GOT3 (cell line): ENCODE results near the gene ZNF451.

ENCODE experiments used
- DNase-seq: peaks from one replicate; lab custom pipeline; 2025; ENCODE audit warnings: mixed read lengths; lab: John Stamatoyannopoulos, UW

Gene ZNF451

DNA sequence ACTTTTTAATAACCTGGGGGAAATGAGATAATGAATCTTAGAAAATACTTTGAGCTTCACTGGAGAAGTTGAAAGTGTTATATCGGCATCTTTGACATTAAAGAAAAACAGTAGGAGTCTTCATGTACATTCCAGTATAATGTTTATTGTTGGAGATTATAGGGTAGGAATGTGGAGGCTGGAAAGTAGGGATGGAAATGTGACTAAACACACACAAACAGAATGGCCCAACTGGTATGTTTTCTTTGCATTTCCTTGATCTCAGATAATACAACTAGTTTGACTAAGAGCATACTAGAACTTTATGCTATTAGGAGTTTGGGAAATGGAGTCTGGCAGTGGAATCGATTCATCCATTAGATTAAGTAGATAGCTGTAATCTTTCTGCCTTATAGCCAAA, 72.0 kb downstream of the ZNF451 start:
- DNase-seq, result no peak

DNA sequence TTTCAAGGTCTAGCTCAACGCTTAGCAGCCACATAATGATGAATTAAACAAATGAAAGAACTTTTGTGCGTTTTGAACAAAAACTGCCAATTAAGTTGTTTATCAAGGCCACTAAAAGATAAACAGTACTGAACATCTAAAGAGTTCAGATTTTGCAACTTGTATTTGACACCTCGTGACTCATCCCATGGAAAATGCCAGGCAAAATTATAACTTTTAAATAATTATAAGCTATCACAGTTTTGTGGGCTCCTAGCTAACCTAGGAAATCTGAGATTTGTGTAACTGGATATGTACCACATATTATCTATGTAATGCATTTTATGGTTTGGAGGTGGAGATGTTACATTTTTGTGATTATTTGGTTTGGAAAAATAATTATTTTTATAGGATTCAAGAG, 72.5 kb downstream of the ZNF451 start:
- no peak for DNase-seq

DNA sequence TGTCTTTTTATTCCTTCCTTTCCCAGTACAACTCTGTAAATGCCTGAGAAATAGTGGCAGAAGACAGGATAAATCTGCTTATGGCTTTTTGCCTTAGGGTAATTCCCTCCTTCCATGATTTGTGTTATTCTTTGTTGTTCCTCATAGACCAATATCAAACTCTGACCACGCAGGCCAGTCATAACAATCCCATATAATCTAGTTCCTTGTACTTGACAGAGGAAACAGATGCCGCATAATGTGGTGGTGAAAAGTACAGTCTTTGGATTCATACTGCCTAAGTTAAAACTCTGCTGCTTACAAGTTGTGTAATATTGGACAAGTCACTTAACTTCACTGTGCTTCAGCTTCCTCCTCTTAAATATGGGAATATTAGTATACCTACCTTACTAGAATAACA, 74.0 kb downstream of the ZNF451 start:
- DNase-seq, result no peak

DNA sequence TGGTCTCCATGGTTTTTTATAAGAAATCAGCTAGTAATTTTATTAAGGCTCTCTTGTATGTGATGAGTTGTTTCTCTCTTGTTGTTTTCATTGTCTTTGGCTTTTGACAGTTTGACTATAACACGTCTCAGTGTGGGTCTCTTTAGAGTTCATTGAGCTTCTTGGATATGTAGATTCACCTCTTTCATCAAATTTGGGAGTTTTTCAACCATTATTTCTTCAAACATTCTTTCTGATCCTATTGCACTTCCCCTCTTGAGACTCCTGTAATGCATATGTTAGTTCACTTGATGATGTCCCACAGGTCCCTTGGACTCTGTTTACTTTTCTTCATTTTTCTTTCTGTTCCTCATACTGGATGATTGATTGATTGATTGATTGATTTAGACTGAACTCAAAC, 75.1 kb downstream of the ZNF451 start:
- DNase-seq, result no peak

DNA sequence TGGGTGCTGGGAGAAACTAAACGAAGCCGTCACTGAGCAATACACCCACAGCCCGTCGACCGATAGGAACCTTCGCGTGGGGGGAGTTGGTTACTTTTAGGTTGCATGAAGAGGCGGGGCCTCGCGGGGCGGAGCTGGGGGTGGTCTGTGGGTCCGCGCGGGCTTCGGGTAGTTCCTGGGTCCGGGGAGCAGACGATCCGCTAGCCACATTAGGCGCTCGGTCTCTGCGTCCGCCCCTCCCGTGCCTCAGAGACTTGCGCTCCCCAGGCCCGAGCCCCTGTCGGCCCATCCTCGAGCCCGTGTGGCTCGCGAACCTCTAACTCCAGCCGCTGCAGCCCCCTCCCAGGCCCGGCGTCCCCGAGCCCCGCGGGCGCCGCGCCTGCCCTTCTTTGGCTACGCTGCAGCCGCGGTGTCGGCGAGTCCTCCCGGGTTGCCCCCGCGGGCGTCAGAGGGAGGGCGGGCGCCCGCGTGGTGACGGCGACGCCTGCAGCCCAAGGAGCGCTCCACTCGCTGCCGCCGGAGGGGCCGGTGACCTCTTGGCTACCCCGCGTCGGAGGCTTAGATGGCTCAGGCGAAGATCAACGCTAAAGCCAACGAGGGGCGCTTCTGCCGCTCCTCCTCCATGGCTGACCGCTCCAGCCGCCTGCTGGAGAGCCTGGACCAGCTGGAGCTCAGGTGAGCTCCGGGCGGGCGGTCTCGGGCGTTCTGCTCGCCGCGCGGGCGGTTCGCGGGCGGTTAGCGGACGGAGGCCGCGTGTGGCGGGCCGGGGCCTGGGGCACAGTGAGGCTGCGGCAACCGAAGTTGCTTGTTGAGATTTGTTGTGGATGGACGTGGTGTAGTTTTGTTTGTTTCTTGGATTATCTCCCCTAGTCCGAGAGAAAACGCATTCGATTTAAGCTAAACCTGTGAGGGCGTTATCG, 82.4 kb downstream of the ZNF451 start, which contains the start of gene BAG2:
Gene BAG2, plus strand, starts transcription at position 191 of the 920 bp plus-strand sequence. Its CDS starts 372 bp downstream, at position 563.
- peak; percentile 71 for DNase-seq

DNA sequence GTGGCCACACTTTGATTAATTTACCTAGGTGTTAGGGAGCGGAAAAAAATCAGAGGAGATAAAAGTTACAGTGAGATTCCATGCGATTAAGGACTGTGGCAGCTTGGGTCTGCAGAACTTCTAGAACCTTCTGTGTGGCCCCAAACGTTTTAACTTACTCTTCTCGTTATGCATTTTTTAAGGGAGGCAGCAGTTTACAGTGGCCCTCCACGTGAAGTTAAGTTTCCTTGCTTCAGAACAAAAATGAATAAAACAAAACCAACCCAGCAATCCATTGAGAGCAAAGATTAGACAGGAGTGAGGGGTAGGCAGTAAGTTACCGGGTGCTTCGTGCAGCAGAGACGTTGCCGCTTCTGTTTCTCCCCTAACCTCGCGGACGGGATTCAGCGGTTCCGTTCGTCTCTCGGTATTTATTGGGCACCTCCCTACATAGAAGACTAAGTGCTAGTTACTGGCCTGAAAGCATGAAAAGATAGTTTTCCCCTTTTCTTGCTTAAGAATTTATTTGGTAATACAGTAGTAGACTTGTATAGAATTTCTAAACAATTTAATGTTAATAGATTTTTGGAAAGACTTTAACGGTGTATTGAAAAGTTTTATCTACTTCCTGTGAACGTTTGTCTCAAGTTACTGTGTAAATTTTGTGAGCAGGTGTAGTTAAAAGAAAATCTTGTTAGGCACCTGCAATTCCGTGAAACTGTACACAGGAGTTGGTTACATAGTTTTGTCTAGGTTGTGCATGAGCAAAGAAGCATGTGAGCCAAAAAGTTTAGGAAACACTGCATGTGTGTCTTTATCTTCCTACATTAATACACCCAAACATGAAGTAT, 83.3 kb downstream of the ZNF451 start:
- DNase-seq, result no peak

DNA sequence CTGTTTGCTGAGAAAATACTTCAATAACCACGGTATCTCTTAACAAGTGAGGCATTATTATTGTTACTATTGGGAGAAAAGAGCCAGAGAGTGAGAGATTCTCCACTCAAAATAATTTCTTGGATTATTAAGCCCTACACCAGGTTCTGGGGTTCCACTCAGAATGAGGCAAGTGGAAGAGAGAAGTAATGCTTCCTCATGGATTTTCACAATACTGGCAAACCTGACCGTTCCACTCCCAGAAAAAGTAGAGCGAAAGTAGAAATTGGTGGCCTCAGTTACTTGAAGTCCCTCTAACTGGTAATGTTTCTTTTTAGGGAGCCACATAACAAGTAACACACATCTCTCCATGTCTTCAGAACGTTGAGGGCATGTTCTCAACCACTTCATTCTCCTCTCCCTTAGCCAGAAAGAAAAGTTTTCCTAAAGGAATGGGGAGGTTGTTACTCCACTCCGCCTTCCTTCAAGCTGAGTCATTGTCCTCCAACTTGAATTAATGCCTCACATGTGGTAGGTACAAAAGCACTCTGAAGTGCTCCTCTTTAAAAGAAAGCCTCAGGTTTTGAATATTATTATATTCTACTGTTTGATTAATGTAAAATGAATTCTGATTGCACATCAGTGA, 84.0 kb downstream of the ZNF451 start:
- DNase-seq, result no peak

DNA sequence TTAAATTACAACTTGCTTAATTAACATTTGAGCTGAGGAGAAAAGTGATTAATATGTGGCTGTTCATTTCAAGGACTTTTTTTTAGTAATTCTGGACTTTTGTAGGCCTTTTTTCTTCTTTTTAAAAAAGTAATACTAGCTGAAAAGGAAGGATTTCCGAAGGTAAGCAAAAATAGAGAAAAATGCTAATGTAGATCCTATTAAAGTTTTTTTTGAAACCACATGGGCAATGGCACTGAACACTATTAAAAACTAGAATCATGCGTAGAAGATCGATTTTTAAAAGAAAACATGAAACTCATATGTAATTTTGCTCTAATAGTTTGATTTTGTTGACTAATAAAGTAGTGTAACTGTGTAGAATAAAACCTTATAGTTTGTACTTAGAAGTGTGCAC, 84.5 kb downstream of the ZNF451 start:
- no peak for DNase-seq

DNA sequence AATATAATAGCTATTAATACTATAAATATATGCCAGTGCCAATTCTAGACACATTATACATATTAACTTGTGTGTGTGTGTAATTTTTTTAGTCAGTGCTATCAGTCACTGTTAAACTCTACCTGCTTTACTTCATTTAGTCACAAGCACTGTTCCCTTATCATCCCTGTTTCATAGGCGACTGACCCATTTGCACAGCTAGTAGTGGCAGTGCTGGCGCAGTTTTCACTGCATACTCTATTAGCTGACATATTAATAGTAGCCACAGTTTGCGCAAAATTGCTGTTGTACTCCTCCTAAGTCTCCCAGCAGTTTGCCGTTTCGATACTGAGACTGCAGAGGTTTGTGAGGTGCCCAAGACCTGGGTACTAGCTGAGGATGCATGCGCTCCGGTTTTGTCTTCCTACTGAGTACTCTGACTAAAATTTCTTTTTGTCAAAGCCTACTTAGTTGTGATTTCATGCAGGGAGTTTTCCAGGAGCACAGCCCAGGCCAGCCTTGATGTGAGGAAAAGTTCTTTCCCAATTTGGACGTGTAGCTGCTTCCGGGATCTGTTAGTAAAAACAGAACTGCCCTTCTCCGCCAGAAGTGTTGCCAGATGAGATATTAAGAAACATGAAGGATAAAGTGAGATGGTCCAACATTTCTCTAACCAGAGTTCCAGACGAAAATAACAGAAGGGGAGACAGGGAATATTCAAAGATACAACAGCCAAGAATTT, 87.7 kb downstream of the ZNF451 start:
- DNase-seq, result no peak

DNA sequence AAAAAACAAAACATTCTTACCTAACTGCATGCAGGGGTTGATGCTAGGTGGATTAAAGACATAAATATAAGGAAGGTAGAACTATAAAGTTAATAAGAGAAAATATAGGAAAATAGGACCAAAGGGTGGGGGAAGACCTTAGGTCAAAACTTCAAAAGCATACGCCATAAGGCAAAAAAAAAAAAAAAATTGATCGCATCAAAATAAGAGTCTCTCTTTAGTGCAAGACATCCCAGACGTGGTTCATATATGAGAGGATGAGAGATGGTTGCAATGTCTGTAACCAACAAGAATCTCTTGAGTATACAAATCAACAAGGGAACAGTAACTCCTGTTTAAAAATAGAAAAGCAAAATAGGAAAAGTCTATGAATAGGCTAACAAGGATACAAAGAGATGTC, 90.6 kb downstream of the ZNF451 start:
- no peak for DNase-seq

DNA sequence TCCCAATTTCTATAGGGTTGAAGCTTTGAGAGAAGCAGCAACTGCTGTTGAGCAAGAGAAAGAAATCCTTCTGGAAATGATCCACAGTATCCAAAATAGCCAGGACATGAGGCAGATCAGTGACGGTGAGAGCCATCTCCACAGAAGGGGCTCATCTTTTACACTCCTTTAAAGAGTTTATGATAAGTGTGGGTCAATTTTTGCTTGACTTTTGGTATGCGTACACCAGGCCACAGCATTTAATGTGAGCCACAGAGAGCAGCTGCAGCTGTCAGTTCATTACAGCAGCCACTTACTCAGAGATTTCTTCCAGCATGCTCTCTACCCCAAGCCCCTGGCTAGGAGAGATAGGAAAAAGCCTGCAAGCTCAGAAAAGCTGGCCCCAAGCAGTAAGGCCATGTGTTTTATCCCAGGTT, 92.0 kb downstream of the ZNF451 start:
- no peak for DNase-seq

DNA sequence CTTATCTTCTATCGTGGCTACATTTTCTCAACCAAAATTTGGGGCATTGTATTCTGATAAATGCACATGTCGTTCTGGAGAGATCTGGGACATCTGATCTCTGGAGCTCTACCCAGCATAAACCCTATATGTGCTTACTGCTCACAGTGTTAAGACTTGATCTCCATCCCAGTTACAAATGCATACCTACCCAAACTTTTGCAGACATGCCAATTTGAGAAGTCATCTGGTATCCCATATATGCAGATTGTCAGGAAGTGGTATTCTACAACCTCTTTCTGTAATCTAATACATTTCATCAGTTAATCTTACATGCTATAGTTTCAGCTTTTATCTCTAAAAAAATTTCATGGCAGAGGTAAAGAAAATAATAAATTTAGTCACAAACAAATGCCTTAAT, 93.3 kb downstream of the ZNF451 start:
- no peak for DNase-seq

DNA sequence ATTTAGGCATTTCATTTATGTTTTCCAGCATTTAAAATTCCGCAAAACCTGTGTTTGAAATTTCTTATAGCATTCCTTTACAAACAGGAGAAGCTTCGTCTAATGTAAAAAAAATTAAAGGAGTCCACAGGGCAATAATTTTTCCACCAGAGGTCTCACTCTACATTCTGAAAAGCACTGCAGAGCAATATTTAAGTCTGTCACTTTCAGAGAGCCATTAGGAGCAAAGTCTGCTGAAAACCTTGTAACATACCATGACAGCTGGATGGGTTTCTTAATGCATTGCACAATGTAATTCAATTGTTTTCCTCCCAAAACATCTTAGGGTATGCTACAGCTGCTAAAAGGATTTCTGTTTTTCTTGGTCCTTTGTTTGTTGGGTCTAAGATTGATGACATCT, 100.2 kb downstream of the ZNF451 start:
- no peak for DNase-seq

DNA sequence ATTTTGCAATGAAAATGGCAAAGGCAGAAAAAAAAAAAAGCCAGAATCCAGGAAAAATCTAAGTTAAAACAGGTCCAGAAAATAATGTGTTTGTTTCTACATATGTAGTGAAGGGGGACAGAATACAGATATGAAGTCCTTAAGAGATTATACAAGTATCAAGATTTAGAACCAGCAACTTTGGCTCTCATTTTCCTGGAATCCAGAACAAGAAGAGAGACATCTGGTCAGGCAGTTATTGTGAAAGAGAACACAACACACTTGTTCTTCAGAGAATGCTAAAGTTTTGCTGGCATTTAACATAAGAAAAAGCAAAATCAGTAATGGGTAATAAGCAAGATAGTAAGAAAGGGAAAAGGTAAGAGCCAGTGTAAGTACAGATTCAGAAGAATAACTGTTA, 103.2 kb downstream of the ZNF451 start:
- DNase-seq, result no peak

DNA sequence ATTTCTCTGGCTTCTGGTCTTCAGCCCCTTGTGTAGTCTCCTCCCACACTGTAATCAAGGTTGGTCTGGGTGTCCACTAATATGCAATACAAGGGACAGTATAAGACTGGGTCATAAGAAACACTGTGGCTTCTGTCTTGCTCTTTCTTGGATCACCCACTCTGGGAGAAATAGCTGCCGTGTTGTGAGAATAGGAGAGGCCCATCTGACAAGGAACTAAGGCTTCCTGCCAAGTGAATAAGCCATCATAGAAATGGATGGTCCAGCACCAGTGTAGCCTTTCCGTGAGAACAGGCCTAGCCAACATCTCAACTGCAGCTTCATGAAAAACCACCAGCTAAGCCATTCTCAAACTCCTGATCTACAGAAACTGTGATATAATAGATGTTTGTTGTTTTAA, 105.5 kb downstream of the ZNF451 start:
- DNase-seq, result no peak

DNA sequence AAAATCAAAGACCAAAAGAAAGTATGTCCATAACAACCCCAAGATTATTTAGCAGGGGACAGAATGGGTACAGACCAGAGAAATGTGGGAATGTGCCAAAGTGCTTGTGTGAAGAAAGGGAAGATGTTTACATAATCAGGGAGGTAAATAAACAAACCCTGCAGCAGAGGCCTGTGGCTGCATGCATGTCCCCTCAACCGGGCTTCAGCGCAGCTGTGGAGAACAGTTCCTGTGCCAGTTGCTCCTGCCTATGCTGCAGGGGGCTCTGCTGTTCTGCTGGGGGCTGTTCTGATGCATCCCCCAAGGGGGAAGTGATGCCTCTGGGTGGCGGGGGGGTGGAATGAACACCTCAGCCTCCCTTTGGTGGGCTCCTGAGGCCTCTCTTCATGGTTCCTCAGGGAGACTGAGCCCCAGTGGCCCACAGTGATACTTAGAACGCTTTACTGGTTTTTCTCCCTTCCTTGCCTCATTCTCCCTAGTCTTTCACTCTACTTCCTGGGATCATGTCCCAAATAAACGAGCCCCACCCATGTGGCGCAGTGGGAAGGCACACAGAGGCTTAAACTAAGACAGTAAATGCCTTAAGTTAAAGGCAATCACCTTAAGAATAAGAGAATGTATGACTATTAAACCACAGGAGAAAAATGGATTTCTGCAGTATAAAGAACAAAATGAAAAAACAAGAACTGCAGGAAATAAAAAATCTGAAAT, 109.1 kb downstream of the ZNF451 start:
- DNase-seq, result no peak

DNA sequence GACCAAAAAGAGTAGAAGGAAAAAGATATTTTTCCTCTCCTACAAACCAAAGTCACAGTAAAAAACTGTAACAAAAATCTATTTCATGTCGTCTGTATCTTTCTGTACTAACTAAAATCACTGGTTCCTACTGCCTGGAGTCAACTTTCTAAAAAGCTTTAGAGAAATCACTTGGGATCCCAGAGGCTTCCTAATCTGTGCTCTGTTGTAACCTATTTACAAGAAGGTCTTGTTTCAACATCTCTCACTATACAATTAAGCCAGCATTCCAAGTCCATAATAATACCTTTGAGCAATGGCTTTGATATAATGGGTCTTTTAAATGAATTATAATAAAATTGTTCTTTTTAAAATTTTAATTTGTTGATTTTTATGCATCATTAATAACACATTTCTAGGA, 111.7 kb downstream of the ZNF451 start:
- no peak for DNase-seq

DNA sequence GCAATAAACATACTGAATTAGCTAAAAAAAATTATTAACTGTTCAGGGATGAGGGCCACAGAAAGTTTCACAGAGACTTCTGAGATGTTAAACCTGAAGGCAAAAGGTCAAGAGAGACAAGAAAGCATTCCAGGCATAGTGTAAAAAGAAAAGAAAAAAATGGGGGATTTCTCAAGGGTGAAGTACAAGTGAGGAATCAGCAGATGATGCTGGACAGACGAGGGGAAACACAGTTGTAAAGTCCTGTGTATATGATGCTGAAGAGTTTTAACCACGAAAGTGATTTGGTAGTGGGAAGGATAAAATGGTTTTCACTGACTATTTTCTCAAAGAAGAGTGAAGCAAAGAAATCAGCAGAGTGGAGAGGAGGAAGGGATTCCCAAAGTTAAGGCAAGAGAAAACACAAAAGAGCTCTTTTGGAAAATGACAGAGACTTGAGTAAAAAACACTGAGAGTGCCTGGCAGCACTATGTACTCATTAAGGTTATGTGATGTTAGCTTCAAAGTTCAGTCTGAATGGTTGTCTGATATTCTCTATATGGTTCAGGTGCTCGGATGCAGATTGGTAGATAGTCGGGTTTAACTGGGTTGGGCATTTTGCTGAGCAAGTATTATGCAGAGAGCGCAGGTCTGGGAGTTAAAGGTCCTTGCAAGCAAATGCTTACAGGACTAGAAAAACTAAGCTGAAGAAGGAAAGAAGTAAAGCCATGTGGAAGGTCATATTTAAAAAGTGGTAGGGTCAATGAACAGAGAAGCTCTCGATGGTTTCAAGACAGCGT, 115.8 kb downstream of the ZNF451 start:
- DNase-seq, result no peak

DNA sequence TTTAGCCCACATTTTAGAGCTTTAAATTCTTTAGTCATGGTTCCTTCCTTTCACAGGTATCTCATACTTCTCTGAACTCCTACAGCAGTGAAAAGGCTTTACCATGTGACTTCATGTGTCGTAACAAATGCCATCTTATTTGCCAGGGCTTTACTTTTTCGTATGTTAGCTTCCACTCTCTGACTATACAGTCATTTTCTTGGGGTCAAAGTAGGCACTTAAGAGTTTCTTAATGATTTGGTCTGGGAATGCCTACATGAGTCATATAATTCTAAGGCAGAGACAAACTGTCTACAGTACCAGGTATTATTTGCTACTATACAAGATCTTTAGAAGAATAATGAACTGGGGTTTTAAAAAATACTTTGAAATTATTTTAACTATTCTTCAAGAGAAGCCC, 117.2 kb downstream of the ZNF451 start:
- DNase-seq, result no peak

DNA sequence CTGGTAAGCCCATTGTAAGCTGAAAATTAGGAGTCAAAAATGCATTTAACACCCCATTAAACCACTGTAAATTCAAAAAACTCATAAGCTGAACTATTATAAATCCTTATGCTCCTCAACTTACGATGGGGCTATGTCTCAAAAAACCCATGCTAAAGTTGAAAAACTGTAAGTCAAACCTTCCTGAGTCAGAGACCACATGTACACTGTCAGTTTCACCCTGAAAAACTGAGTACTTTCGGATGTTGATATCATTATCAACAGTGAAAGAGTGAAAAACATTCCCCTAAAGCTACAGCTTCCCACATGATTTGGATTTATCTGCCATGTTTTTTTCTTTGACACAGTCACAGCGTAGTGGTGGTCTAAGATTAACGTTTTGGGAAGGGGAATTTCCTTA, 117.9 kb downstream of the ZNF451 start:
- DNase-seq, result no peak
